Measurements from ENCODE around the gene ZEB2. TPM values are rescaled to one million over a fixed set of nuclear protein-coding genes. Genes with fewer than 3 reads are reported as not detected.

The ZEB2 gene
- total RNA-seq, 1 donor from 2014 or later, result 111 TPM

DNA sequence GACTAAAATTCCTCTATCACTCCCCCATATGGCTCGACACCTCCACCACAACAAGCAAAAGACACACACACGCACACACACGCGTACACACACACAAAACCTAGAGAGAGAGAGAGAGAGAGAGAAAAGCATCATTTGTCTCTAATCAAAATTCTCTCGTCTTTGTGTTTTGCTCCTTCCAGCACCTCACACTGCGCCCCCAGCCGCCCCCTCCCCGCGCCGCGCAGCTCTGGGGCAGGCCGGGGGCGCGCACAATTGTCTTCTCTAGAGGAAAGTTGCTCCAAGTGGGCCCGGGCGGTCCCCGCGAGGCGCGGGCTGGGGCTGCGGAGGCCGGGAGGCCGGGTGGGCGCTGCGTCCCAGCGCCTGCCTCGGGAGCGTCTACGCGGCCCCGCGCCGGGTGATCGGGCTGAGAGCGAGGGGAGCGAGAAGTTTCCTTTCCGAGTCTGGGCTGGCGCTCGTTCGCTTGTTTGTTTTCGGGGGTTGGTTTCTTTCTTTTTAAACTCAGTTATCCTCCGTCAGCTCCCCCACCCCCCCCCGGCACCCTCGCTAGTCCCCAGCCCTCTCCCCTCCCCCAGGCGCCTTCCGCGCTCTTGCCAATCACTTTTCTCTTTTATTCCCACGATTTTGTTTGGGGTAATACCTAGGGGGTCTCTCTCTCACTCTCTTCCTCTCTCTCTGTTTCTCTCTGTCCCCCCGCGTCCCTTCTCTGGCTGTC lies 4.1 kb downstream of the ZEB2 start:
- DNase-seq (ENCODE audit: low spot score in 2 of 2, unreplicated experiment in 2 of 2), result peak; percentile 40 to 66
- peak overlapping the region; percentile 73 for H3K4me3 Mint-ChIP-seq
- H3K27ac Mint-ChIP-seq, result peak overlapping the region; percentile 98
- TF ChIP-seq, protein P1, sequence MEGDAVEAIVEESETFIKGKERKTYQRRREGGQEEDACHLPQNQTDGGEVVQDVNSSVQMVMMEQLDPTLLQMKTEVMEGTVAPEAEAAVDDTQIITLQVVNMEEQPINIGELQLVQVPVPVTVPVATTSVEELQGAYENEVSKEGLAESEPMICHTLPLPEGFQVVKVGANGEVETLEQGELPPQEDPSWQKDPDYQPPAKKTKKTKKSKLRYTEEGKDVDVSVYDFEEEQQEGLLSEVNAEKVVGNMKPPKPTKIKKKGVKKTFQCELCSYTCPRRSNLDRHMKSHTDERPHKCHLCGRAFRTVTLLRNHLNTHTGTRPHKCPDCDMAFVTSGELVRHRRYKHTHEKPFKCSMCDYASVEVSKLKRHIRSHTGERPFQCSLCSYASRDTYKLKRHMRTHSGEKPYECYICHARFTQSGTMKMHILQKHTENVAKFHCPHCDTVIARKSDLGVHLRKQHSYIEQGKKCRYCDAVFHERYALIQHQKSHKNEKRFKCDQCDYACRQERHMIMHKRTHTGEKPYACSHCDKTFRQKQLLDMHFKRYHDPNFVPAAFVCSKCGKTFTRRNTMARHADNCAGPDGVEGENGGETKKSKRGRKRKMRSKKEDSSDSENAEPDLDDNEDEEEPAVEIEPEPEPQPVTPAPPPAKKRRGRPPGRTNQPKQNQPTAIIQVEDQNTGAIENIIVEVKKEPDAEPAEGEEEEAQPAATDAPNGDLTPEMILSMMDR (IDR thresholded peaks at IDR 0.05; ENCODE audit: unreplicated experiment), result no peak
- H3K27me3 Mint-ChIP-seq (ENCODE audit: low read depth), result no peaks in the 10 kb centered on the region
- H3K4me1 Mint-ChIP-seq, result peaks cover 53% of the 10 kb centered on the region
- no peaks in the 10 kb centered on the region for H3K9me3 Mint-ChIP-seq
- peaks cover 2% of the 10 kb centered on the region for H3K36me3 Mint-ChIP-seq

DNA sequence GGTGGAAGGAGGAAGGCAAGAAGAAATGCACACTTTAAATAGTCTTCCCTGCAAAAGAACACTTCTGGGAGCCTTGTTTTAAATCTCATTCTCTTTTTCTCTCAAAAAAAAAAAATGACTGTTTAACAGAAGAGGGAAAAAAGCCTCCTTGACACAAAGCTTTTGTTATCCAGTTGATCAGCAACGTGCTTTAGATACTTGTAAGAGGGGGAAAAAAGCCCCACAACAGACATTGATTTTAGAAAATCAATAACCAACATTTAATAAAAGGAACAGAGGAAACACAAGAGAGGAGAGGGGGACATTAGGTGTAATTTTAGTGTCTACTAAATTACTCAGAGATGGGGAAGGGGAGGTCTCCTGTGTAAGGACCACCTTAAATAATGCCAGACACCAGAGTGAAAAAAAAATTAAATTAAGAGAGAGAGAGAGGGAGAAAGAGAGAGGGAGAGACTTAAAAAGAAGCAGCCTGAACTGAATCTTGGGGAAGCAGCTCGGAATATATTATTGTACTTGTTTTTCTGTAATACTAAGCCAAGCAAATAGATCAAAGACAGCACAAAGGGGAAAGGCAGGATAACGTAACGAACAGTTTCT lies 4.7 kb downstream of the ZEB2 start:
- Mint-ChIP-seq H3K4me3 (peak overlapping the region; percentile 73), H3K9me3 (no peaks in the 10 kb centered on the region), H3K36me3 (peaks cover 2% of the 10 kb centered on the region), H3K27me3 (ENCODE audit: low read depth) (no peaks in the 10 kb centered on the region), H3K4me1 (peaks cover 54% of the 10 kb centered on the region), H3K27ac (peak overlapping the region; percentile 96)
- DNase-seq (ENCODE audit: low spot score in 2 of 2, unreplicated experiment in 2 of 2), result no peak
- TF ChIP-seq, protein P1 (IDR thresholded peaks at IDR 0.05; ENCODE audit: unreplicated experiment), result no peak

DNA sequence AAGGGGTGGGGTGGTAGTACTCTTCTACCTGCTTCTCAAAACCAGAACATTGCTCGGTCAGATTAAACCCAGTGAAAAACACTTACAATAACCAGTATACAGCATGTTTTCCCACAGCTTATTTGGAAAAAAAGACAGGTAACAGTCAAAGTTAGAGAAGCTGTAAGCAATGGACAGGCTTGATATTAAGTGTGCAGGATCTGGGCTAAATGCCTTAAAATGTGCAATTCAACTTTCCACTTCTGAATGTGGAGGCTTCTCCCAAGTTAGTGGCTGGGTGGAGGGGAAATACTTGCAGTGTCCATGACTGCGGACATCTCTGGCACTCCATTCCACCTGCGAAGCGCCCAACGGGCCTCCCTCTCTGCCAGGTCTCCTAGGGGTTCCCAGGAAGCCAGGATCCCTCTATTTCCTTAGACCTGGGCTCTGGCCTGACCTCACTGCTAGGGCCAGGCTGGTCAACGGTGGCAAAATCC lies 5.3 kb downstream of the ZEB2 start:
- peaks cover 2% of the 10 kb centered on the region for H3K36me3 Mint-ChIP-seq
- TF ChIP-seq, protein P1 (IDR thresholded peaks at IDR 0.05; ENCODE audit: unreplicated experiment), result no peak
- peaks cover 59% of the 10 kb centered on the region for H3K4me1 Mint-ChIP-seq
- H3K9me3 Mint-ChIP-seq, result no peaks in the 10 kb centered on the region
- H3K4me3 Mint-ChIP-seq, result peak overlapping the region; percentile 73
- H3K27me3 Mint-ChIP-seq (ENCODE audit: low read depth), result no peaks in the 10 kb centered on the region
- H3K27ac Mint-ChIP-seq, result peak overlapping the region; percentile 96
- no peak for DNase-seq (ENCODE audit: low spot score in 2 of 2, unreplicated experiment in 2 of 2)

DNA sequence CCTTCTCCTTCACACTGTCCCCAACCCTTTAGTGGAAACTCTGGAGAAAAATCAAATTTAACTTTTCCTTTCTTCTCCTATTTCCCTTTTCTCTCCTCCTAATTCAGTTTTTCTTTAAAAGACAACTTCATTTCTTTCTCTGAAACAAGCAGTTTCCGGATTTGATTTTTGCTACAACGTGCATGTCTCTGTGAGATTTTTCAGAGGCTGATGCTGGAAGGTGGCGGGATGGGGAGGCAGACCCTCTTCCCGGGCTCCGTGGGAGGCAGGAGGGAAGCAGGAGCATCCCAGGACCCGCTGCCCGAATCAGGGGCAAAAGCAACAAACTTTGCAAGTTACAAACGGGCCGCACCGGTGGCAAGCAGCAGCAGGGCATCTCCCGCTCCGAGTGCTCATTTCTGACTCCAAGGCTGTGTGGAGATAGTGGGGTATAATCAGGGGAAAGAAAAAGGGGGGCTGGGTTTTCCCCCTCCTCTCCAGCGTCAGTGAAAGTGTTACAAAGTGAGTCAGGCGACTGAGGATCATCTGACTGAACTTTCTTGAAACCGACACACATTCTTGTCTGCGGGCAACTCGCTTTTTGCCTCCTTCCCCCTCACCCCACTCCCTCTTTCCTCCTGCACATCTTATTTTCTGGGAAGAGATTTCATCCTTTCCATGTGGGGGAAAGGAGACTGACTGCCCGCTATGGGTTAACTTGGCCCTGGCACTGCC lies 6.4 kb downstream of the ZEB2 start:
- Mint-ChIP-seq H3K27me3 (ENCODE audit: low read depth) (no peaks in the 10 kb centered on the region), H3K4me3 (peak overlapping the region; percentile 73), H3K36me3 (peaks cover 2% of the 10 kb centered on the region), H3K9me3 (no peaks in the 10 kb centered on the region), H3K4me1 (peaks cover 70% of the 10 kb centered on the region), H3K27ac (peak overlapping the region; percentile 96)
- TF ChIP-seq, protein P1 (IDR thresholded peaks at IDR 0.05; ENCODE audit: unreplicated experiment), result no peak
- DNase-seq (ENCODE audit: low spot score in 2 of 2, unreplicated experiment in 2 of 2), result no peak

DNA sequence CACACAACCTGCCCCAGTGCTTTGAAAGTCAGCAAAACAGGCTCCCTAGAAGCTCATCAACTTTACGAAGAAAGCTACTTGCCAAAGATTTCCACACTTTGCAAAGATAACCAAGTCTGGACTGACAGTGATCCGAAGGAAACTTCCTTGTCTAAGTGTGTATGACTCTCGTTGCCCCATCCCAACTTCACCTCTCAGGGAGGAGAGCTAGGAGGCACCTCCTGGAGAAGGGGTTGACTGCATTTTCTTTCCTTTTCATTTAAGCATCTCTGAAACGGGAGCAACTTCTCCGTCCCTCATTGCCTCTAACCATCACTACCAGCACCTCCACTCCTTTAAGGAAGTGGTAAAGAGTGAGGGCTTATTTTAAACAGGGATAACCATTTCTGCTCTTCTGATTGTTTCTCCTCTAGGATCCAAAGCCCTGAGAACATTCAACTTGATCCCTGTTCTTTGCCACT lies 7.0 kb downstream of the ZEB2 start:
- peaks cover 76% of the 10 kb centered on the region for H3K4me1 Mint-ChIP-seq
- DNase-seq (ENCODE audit: low spot score in 2 of 2, unreplicated experiment in 2 of 2), result no peak
- H3K36me3 Mint-ChIP-seq, result peaks cover 2% of the 10 kb centered on the region
- H3K4me3 Mint-ChIP-seq, result peak overlapping the region; percentile 73
- no peaks in the 10 kb centered on the region for H3K9me3 Mint-ChIP-seq
- H3K27ac Mint-ChIP-seq, result peak overlapping the region; percentile 96
- no peaks in the 10 kb centered on the region for H3K27me3 Mint-ChIP-seq (ENCODE audit: low read depth)
- TF ChIP-seq, protein P1 (IDR thresholded peaks at IDR 0.05; ENCODE audit: unreplicated experiment), result no peak
